ENCODE measurements around the gene RCOR1.

DNA sequence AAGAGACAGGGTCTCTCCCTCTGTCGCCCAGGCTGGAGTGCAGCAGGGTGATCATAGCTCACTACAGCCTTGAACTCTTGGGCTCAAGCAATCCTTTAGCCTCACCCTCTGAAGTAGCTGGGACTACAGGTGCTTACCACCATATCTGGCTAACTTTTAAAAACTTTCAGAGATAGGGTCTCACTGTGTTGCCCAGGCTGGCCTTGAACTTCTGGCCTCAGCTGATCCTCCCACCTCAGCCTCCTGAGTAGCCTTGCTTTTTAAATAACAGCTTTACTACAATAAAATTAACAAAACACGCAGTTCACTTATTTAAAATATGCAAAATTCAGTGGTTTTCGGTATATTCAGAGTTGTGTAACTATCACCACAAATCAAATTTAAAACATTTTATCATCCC, 79.0 kb downstream of the RCOR1 start:
- TF ChIP-seq, protein P1, sequence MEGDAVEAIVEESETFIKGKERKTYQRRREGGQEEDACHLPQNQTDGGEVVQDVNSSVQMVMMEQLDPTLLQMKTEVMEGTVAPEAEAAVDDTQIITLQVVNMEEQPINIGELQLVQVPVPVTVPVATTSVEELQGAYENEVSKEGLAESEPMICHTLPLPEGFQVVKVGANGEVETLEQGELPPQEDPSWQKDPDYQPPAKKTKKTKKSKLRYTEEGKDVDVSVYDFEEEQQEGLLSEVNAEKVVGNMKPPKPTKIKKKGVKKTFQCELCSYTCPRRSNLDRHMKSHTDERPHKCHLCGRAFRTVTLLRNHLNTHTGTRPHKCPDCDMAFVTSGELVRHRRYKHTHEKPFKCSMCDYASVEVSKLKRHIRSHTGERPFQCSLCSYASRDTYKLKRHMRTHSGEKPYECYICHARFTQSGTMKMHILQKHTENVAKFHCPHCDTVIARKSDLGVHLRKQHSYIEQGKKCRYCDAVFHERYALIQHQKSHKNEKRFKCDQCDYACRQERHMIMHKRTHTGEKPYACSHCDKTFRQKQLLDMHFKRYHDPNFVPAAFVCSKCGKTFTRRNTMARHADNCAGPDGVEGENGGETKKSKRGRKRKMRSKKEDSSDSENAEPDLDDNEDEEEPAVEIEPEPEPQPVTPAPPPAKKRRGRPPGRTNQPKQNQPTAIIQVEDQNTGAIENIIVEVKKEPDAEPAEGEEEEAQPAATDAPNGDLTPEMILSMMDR (IDR thresholded peaks at IDR 0.05 in 8 of 11, conservative IDR thresholded peaks at IDR 0.05 in 3 of 11) = no peak
- TF ChIP-seq POLR2A (IDR thresholded peaks at IDR 0.05) = no peak
- no peak for TF ChIP-seq POLR2AphosphoS5 (IDR thresholded peaks at IDR 0.05)
